ENCODE measurements around the gene NHEJ1.

- TF ChIP-seq, protein P1, sequence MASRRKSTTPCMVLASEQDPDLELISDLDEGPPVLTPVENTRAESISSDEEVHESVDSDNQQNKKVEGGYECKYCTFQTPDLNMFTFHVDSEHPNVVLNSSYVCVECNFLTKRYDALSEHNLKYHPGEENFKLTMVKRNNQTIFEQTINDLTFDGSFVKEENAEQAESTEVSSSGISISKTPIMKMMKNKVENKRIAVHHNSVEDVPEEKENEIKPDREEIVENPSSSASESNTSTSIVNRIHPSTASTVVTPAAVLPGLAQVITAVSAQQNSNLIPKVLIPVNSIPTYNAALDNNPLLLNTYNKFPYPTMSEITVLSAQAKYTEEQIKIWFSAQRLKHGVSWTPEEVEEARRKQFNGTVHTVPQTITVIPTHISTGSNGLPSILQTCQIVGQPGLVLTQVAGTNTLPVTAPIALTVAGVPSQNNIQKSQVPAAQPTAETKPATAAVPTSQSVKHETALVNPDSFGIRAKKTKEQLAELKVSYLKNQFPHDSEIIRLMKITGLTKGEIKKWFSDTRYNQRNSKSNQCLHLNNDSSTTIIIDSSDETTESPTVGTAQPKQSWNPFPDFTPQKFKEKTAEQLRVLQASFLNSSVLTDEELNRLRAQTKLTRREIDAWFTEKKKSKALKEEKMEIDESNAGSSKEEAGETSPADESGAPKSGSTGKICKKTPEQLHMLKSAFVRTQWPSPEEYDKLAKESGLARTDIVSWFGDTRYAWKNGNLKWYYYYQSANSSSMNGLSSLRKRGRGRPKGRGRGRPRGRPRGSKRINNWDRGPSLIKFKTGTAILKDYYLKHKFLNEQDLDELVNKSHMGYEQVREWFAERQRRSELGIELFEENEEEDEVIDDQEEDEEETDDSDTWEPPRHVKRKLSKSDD (conservative IDR thresholded peaks at IDR 0.05; ENCODE audit: low read length) = no peak
- no peak for TF ChIP-seq ZFP36 (IDR thresholded peaks at IDR 0.05; ENCODE audit: low read depth, low read length, partially characterized antibody)
- no peak for TF ChIP-seq CTCF (IDR thresholded peaks at IDR 0.05 in 2 of 3, conservative IDR thresholded peaks at IDR 0.05 in 1 of 3; ENCODE audit: insufficient read depth in 2 of 3, low read depth in 1 of 3, low read length in 3 of 3)
- no peak for TF ChIP-seq RFX5 (IDR thresholded peaks at IDR 0.05; ENCODE audit: low read depth, low read length)
- no peak for TF ChIP-seq RBFOX2 (IDR thresholded peaks at IDR 0.05; ENCODE audit: low read depth, low read length)
- TF ChIP-seq CREB1 (IDR thresholded peaks at IDR 0.05) = no peak
- TF ChIP-seq CREB1 (CRISPR knock-in tag; IDR thresholded peaks at IDR 0.05) = no peak
- TF ChIP-seq MXI1 (IDR thresholded peaks at IDR 0.05; ENCODE audit: low read depth, low read length) = no peak
- no peak for TF ChIP-seq ATF7 (IDR thresholded peaks at IDR 0.05)
- TF ChIP-seq TRIM28 (IDR thresholded peaks at IDR 0.05) = no peak
- no peak for TF ChIP-seq GATA2 (CRISPR knock-in tag; IDR thresholded peaks at IDR 0.05)
- no peak for TF ChIP-seq TCF7L2 (IDR thresholded peaks at IDR 0.05; ENCODE audit: low read depth, low read length)
- TF ChIP-seq FOXK1 (CRISPR knock-in tag; IDR thresholded peaks at IDR 0.05; ENCODE audit: borderline replicate concordance) = no peak
Measured at GRCh38 chr2:219123356-219124135, 37.1 kb downstream of the NHEJ1 start.

All from K562 (cell line).